ENCODE measurements around the gene DCUN1D4.
"Not testable (repeated sequence)": the region's sequence is repeated elsewhere in the genome, so short reads cannot be mapped to it uniquely, and the experiment has no call there.

Gene DCUN1D4

DNA sequence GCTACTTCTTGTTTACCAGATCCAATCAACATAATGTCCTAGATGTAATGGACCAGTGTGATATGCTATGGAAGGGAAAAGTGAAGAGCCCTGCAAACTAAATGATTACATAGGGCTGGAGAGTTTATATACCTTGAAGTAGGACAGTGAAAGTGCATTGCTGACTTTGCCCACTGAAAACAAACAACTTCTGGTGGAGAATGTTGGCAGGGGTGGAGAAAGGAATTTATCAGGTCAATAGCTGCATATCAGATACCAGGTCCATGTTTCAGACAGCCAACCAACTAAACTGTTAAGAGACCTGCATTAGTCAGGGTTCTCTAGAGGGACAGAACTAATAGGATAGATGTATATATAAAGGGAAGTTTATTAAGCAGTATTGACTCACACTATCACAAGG is 82.4 kb downstream of the DCUN1D4 start:
- Mint-ChIP-seq H3K36me3 (ENCODE audit: low read depth) (no peaks in the 10 kb centered on the region), H3K27me3 (ENCODE audit: low read depth, poor library complexity) (no peaks in the 10 kb centered on the region), H3K9me3 (no peaks in the 10 kb centered on the region), H3K27ac (no peak overlapping the region), H3K4me3 (no peak overlapping the region), H3K4me1 (no peaks in the 10 kb centered on the region)
- TF ChIP-seq, protein P1, sequence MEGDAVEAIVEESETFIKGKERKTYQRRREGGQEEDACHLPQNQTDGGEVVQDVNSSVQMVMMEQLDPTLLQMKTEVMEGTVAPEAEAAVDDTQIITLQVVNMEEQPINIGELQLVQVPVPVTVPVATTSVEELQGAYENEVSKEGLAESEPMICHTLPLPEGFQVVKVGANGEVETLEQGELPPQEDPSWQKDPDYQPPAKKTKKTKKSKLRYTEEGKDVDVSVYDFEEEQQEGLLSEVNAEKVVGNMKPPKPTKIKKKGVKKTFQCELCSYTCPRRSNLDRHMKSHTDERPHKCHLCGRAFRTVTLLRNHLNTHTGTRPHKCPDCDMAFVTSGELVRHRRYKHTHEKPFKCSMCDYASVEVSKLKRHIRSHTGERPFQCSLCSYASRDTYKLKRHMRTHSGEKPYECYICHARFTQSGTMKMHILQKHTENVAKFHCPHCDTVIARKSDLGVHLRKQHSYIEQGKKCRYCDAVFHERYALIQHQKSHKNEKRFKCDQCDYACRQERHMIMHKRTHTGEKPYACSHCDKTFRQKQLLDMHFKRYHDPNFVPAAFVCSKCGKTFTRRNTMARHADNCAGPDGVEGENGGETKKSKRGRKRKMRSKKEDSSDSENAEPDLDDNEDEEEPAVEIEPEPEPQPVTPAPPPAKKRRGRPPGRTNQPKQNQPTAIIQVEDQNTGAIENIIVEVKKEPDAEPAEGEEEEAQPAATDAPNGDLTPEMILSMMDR (IDR thresholded peaks at IDR 0.05): no peak
- no peak for DNase-seq

DNA sequence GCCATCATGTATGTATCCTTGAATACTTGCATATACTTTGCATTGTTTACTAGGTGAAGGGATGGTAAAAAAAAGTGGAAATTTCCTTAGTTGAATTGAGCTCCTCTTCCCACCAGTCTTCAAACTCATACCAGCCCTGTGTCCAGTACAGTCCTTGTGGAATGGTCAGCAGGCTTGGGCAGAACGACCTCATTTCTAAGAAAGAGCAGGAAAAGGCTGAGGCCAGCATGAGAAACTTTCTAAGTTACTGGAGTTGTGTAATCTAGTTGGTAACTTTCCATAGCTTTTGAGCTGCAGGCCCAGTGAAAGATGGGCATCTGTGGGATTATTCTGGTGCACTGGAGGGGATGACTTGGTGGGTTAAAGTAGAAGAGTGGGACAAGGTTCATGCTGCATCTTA is 87.6 kb downstream of the DCUN1D4 start:
- H3K36me3 Mint-ChIP-seq (ENCODE audit: low read depth): no peaks in the 10 kb centered on the region
- no peaks in the 10 kb centered on the region for H3K9me3 Mint-ChIP-seq
- TF ChIP-seq, protein P1 (IDR thresholded peaks at IDR 0.05): no peak
- no peak overlapping the region for H3K27ac Mint-ChIP-seq
- H3K27me3 Mint-ChIP-seq (ENCODE audit: low read depth, poor library complexity): peaks cover 17% of the 10 kb centered on the region
- no peak overlapping the region for H3K4me3 Mint-ChIP-seq
- DNase-seq: no peak
- H3K4me1 Mint-ChIP-seq: no peaks in the 10 kb centered on the region

DNA sequence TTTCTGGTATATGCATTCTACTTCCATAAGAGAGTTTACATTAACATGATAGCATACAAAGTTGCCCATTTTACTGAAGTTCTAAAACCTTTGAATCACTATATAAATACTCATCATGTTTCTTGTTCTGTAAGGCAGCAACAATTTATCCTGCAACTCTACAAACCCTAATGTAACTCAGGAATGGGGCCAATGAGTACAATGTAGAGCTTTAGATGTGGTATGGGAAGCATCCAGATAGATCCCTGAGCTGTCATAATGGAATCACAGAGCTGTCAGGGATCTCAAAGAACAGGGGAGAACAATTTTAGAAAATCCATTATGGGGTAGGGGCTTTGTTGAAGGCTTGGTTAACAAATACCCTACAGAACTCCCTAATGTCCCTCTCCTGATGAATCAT is 88.5 kb downstream of the DCUN1D4 start:
- Mint-ChIP-seq H3K9me3 (no peaks in the 10 kb centered on the region), H3K4me1 (no peaks in the 10 kb centered on the region), H3K4me3 (no peak overlapping the region), H3K27me3 (ENCODE audit: low read depth, poor library complexity) (peaks cover 17% of the 10 kb centered on the region), H3K27ac (no peak overlapping the region), H3K36me3 (ENCODE audit: low read depth) (no peaks in the 10 kb centered on the region)
- no peak for DNase-seq
- TF ChIP-seq, protein P1 (IDR thresholded peaks at IDR 0.05): no peak

DNA sequence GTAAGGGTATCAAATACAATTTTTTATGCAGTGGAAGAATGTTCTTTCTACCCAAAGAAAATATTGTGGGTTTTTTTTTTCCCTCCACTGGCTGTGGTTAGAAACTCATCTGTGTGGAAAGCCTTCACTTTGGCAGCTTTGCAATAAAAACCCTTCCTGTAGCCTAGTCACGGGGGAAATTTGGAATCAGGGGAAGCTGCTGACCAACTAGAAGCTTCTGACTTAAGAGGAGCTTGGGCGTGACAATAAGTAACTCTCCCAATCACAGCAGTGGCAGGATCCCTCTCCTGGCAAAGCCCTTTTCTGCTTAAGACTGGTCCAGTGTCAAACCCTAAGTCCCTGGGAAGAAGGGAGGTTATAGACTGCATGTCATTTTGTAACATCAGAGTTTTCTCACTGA is 89.3 kb downstream of the DCUN1D4 start:
- TF ChIP-seq, protein P1 (IDR thresholded peaks at IDR 0.05): no peak
- DNase-seq: no peak
- Mint-ChIP-seq H3K27me3 (ENCODE audit: low read depth, poor library complexity) (peaks cover 17% of the 10 kb centered on the region), H3K36me3 (ENCODE audit: low read depth) (no peaks in the 10 kb centered on the region), H3K4me3 (no peak overlapping the region), H3K9me3 (no peaks in the 10 kb centered on the region), H3K4me1 (no peaks in the 10 kb centered on the region), H3K27ac (no peak overlapping the region)

DNA sequence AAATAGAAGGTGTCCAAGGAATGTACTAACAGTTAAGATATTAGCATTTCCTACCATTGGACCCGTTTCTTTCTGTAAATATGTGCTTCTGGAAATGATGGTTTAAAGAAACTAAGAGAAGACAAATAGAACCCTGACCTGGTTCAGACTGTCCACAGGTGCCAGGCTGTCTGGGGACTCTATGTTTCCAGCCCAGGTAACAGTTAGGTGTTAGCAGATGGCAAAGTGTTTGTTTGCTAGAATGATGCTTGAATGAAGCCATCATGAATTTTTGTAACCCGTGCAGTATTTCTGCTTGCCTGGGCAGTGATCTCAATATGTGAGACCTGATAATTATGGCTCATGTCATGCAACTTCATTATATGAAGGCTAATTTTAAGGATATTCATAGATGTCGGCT is 89.7 kb downstream of the DCUN1D4 start:
- no peaks in the 10 kb centered on the region for H3K36me3 Mint-ChIP-seq (ENCODE audit: low read depth)
- TF ChIP-seq, protein P1 (IDR thresholded peaks at IDR 0.05): no peak
- no peaks in the 10 kb centered on the region for H3K4me1 Mint-ChIP-seq
- H3K27ac Mint-ChIP-seq: no peak overlapping the region
- no peak overlapping the region for H3K4me3 Mint-ChIP-seq
- H3K27me3 Mint-ChIP-seq (ENCODE audit: low read depth, poor library complexity): peaks cover 17% of the 10 kb centered on the region
- peaks cover 2% of the 10 kb centered on the region for H3K9me3 Mint-ChIP-seq
- no peak for DNase-seq

DNA sequence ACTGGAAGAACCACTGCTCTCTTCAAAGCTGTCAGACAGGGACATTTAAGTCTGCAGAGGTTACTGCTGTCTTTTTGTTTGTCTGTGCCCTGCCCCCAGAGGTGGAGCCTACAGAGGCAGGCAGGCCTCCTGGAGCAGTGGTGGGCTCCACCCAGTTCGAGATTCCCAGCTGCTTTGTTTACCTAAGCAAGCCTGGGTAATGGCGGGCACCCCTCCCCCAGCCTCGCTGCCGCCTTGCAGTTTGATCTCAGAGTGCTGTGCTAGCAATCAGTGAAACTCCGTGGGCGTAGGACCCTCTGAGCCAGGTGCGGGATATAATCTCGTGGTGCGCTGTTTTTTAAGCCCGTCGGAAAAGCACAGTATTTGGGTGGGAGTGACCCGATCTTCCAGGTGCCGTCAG is 97.5 kb downstream of the DCUN1D4 start:
- H3K9me3 Mint-ChIP-seq: peaks cover 40% of the 10 kb centered on the region
- not testable (repeated sequence) for H3K4me1 Mint-ChIP-seq; H3K4me3 Mint-ChIP-seq; H3K36me3 Mint-ChIP-seq (ENCODE audit: low read depth); H3K27ac Mint-ChIP-seq; DNase-seq; H3K27me3 Mint-ChIP-seq (ENCODE audit: low read depth, poor library complexity)

All from nephron progenitor cell (in vitro differentiated cells).